Vagina (tissue), 2 donors: Measurements from ENCODE around the gene SMTN. TPM values are rescaled to one million over a fixed set of nuclear protein-coding genes. Genes with fewer than 3 reads are reported as not detected.
"Not testable (repeated sequence)": the region's sequence is repeated elsewhere in the genome, so short reads cannot be mapped to it uniquely, and the experiment has no call there.

Source experiments
- DNase-seq, 2 donors: peaks; one replicate each; pipeline ENCODE4 v3.0.0-alpha.2; 2017; ENCODE audit errors: extremely low spot score in 2 of 2
- H3K27ac ChIP-seq: fragments of 200-600 bp; sonication (generic); one replicate; pipeline ENCODE4 v1.5.1; 2019
- H3K27me3 ChIP-seq: fragments of 200-600 bp; sonication (generic); one replicate; pipeline ENCODE4 v1.5.1; 2019
- H3K36me3 ChIP-seq, 2 donors: fragments of 200-600 bp; sonication (generic); one replicate each; pipeline ENCODE4 v1.5.1; 2017 to 2019
- H3K4me1 ChIP-seq: fragments of 200-600 bp; sonication (generic); one replicate; pipeline ENCODE4 v1.5.1; 2019
- H3K4me3 ChIP-seq, 2 donors: fragments of 200-600 bp; sonication (generic); 1 replicate in 1 of 2; 2 replicates in 1 of 2; pipeline ENCODE4 v1.5.1; 2016 to 2019
- H3K9me3 ChIP-seq: fragments of 200-600 bp; sonication (generic); one replicate; pipeline ENCODE4 v1.5.1; 2019
- POLR2A ChIP-seq, 2 donors: fragments of 450-650 bp; IDR thresholded peaks; one replicate each; pipeline ENCODE4 v1.6.1; 2017; ENCODE audit warnings: antibody characterized with exemption in 2 of 2, mild to moderate bottlenecking in 2 of 2, moderate library complexity in 2 of 2
- POLR2AphosphoS5 ChIP-seq, 2 donors: sonication (generic); formaldehyde crosslinking; IDR thresholded peaks; one replicate each; pipeline ENCODE4 v1.9.0; 2017; ENCODE audit warnings: antibody characterized with exemption in 2 of 2, mild to moderate bottlenecking in 2 of 2, low read depth in 1 of 2; ENCODE audit not compliant: insufficient read depth in 1 of 2
- intact Hi-C: fragments of 100-400 bp; cut with DNase I; formaldehyde crosslinking; loops from one replicate; pipeline ENCODE4 v1.15.1; 2023
- total RNA-seq: library from RNA; depleted of rRNA; stranded (reverse); fragments of >200 nt; gene quantifications from one replicate; pipeline ENCODE4 v1.2.3, GENCODE V29; 2016
- TF ChIP-seq, protein P1 (sequence below), 3 experiments: fragments of 450-650 bp in 2 of 3; fragments of 200-600 bp in 1 of 3; sonication (generic) in 1 of 3; IDR thresholded peaks; one replicate each; pipeline ENCODE4 v1.5.1; 2017 to 2019; ENCODE audit warnings: antibody characterized with exemption in 3 of 3, mild to moderate bottlenecking in 2 of 3, moderate library complexity in 2 of 3

Gene SMTN
- total RNA-seq, 1 donor from 2014 or later, result 199 TPM

DNA sequence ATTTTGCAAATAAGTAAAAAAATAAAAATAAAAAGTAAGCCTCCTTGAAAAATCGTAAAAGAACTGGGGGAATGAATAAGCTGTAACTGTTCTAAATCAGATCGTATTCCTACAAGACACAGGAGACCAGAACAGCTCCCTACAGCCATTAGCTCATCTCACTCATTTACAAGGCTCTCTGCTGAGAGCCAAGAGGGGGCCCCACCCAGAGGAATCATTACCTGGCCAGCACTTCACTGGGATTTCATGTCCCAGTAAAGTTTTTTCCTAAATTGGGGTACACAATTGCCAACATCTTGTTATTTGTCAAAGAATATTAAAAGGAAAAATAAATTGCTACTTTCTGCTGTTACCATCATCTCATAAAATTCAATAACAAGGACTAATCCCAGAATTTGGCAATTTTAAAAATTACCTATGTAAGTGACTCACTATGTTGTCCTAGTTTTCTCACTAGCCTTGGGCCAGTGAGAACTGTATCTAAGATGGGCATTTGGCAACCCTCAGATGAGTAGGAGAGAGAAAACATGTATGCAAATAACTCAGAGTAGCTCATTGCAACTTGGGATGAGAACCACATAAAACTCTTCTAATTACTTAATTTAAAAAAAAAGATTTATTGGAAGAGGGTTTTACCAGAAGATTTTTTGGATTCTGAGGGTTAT lies 18.4 kb upstream of the SMTN start:
- intact Hi-C loops, result no loop called here
- Histone ChIP-seq H3K4me3 (no peak overlapping the region), H3K36me3 (no peaks in the 10 kb centered on the region), H3K27ac (peak overlapping the region; percentile 52), H3K4me1 (peaks cover 12% of the 10 kb centered on the region), H3K27me3 (no peaks in the 10 kb centered on the region), H3K9me3 (no peaks in the 10 kb centered on the region)
- DNase-seq, result no peak
- peak in 1 of 2 donors; percentile 23 for TF ChIP-seq POLR2AphosphoS5 (IDR thresholded peaks at IDR 0.05; ENCODE audit: insufficient read depth in 1 of 2, low read depth in 1 of 2)
- TF ChIP-seq, protein P1, sequence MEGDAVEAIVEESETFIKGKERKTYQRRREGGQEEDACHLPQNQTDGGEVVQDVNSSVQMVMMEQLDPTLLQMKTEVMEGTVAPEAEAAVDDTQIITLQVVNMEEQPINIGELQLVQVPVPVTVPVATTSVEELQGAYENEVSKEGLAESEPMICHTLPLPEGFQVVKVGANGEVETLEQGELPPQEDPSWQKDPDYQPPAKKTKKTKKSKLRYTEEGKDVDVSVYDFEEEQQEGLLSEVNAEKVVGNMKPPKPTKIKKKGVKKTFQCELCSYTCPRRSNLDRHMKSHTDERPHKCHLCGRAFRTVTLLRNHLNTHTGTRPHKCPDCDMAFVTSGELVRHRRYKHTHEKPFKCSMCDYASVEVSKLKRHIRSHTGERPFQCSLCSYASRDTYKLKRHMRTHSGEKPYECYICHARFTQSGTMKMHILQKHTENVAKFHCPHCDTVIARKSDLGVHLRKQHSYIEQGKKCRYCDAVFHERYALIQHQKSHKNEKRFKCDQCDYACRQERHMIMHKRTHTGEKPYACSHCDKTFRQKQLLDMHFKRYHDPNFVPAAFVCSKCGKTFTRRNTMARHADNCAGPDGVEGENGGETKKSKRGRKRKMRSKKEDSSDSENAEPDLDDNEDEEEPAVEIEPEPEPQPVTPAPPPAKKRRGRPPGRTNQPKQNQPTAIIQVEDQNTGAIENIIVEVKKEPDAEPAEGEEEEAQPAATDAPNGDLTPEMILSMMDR (IDR thresholded peaks at IDR 0.05), result no peak
- no peak for TF ChIP-seq POLR2A (IDR thresholded peaks at IDR 0.05)

DNA sequence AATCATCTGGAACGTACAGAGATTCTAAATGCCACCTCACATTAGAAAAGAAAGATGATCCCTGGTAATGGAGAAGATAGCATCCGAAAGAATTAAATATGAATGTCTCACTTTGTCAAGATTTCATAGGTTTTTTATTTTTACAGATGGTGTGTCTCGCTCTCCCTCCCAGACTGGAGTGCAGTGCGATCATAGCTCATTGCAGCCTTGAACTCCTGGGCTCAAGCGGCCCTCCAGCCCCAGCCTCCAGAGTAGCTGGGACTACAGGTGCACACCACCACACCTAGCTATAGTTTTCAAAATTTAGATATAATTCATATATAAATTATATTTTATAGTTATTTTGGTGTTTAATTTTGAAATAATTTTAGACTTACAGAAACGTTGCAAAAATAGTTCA lies 16.7 kb upstream of the SMTN start:
- TF ChIP-seq POLR2AphosphoS5 (IDR thresholded peaks at IDR 0.05; ENCODE audit: insufficient read depth in 1 of 2, low read depth in 1 of 2), result no peak
- TF ChIP-seq, protein P1 (IDR thresholded peaks at IDR 0.05), result no peak
- no peak for TF ChIP-seq POLR2A (IDR thresholded peaks at IDR 0.05)
- Histone ChIP-seq H3K27me3 (no peaks in the 10 kb centered on the region), H3K4me3 (no peak overlapping the region), H3K27ac (no peak overlapping the region), H3K4me1 (peaks cover 12% of the 10 kb centered on the region), H3K9me3 (no peaks in the 10 kb centered on the region), H3K36me3 (no peaks in the 10 kb centered on the region)
- no peak for DNase-seq
- intact Hi-C loops, result no loop called here

DNA sequence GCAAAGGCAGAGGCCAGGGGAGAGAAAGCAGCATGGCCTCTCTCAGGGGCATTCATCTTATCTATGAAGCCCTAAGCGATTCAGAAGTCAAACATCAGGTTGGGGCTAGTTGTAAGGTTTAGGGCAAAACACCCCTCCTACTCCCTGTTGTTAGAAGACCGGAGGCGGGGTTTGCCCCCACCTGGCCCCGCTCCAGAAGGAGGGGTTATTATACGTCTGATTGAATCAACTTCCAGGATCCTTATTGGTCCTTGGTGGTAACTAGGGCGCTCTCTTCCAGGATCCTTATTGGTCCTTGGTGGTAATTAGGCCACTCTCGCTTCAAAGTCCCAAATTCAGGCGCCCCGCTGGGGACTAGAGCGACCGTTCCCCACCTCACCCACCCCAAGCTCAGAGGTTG lies 12.1 kb upstream of the SMTN start:
- intact Hi-C loops, result no loop called here
- H3K27ac ChIP-seq, result no peak overlapping the region

DNA sequence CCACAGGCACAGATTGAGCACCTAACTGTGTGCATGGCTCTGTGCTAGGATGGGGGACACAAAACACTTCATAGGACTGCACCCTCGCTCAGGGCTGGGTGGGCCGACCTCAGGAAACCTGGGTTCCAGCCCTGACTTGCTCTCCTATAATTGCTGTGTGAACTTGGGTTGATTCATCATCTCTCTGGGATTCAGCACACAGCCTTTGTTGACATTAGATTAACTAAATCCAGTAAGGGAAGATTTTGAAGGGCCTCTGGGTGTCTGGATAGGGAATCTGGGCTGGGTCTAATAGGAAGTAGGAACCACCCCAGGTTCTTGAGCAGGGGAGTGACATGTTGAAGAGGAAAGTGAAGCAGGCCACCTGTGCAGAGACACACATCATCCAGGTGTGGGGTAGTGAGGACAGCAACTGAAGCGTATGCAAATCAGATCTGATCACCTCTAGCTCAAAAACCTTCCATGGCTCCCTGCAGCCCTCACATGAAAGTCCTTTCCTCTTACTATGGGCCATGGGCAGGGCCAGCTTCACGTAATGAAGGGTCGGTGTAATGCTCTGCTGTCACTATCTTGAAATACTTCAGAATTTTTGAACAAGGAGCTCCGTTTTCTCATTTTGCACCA lies 11.3 kb upstream of the SMTN start:
- H3K4me1 ChIP-seq, H3K36me3 ChIP-seq, H3K4me3 ChIP-seq, H3K27me3 ChIP-seq, DNase-seq, H3K27ac ChIP-seq, intact Hi-C loops, H3K9me3 ChIP-seq: not testable (repeated sequence)

More for the DNA sequence above, 12.1 kb upstream of the SMTN start:
- H3K9me3 ChIP-seq, result no peaks in the 10 kb centered on the region
- H3K27me3 ChIP-seq, result no peaks in the 10 kb centered on the region
- H3K36me3 ChIP-seq, result no peaks in the 10 kb centered on the region
- TF ChIP-seq, protein P1 (IDR thresholded peaks at IDR 0.05), result no peak
- TF ChIP-seq POLR2A (IDR thresholded peaks at IDR 0.05) (no peak), POLR2AphosphoS5 (IDR thresholded peaks at IDR 0.05; ENCODE audit: insufficient read depth in 1 of 2, low read depth in 1 of 2) (no peak)
- H3K4me1 ChIP-seq, result no peaks in the 10 kb centered on the region
- no peak for DNase-seq
- no peak overlapping the region for H3K4me3 ChIP-seq

DNA sequence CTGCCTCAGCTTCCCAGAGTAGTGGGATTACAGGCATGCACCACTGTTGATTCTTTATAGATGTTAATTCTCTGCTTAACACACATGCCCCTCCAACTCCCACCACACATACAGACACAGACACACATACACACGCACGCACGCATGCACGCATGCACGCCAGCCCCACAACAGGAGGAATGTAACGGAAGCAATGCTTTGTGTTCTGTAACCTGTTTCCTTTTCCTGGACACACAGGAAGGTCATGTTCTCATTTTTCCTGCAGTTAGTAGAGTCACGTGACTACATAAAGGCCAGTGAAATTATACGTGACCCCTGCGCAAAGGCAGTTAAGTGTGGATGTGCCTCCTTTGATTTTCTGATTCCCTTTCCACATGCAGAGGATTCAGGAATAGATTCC lies 8.0 kb upstream of the SMTN start:
- H3K27ac ChIP-seq, H3K4me3 ChIP-seq, DNase-seq, H3K27me3 ChIP-seq, H3K36me3 ChIP-seq, intact Hi-C loops, H3K9me3 ChIP-seq: not testable (repeated sequence)
- peaks cover 17% of the 10 kb centered on the region for H3K4me1 ChIP-seq

DNA sequence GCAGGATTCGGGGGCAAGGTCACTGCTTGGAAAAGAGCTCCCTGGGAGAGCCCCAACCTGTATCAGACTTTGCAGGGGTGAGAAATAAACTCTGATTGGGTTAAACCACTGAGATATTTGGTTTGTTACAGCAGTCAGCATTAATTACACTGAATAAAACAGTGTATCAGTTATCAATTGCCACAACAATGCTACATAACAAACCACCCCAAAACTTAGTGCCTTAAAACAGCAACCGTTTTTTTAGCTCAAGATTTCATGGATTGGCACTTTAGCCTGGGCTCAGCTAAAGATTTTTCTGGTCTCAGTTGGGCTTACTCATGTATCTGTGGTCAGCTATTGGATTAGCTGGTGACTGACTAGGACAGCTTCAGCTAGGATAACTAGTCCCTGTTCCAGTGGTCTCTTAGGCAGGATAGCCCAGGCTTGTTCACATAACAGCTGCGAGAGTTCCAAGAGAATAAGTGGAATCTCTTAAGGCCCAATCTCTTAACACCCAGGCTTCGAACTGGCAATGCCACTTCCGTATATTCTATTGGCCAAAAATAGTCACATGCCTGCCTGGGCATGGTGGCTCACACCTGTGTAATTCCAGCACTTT lies 7.5 kb upstream of the SMTN start:
- H3K27me3 ChIP-seq, H3K36me3 ChIP-seq, H3K27ac ChIP-seq, intact Hi-C loops, H3K4me3 ChIP-seq, DNase-seq, H3K9me3 ChIP-seq: not testable (repeated sequence)
- H3K4me1 ChIP-seq, result peaks cover 17% of the 10 kb centered on the region
